ENCODE measurements around the gene SLC6A12. TPM values are rescaled to one million over a fixed set of nuclear protein-coding genes. Genes with fewer than 3 reads are reported as not detected.

The SLC6A12 gene
- total RNA-seq, 1 experiment from 2014 or later: 0.17 TPM

DNA sequence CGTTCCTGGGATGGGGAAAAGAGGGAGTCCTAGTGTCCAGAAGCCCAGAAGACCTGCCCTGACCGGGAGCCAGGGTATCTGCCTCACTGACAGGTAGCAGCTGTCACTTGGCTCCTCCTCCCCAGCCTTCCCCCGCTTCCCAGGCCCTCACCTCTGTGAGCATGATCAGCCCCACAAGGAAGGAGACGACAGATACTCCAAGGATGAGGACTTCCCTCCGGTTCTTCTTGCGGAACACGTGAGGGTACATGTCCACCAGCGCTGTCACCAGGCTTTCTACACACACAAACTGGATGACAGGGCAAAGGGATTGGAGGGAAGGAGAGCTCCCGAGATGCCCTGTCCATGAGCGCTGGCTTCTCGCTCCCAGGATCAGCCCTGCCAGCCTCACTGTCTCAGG, 9.9 kb upstream of the SLC6A12 start:
- H2BK120ac ChIP-seq (ENCODE audit: low read depth, low read length, poor library complexity, severe bottlenecking): no peak overlapping the region
- no peak overlapping the region for H2BK15ac ChIP-seq (ENCODE audit: low read depth, low read length)
- WGBS (ENCODE audit: extremely low coverage, insufficient read length, low lambda C conversion rate): no CpG with 5 or more reads among the region's 11 CpGs
- no peak overlapping the region for H4K91ac ChIP-seq (ENCODE audit: insufficient read length, low read depth, low read length)
- H2BK12ac ChIP-seq (ENCODE audit: insufficient read length, low read depth, low read length): no peak overlapping the region
- H3K27me3 ChIP-seq (ENCODE audit: insufficient read depth, low read length): no peaks in the 10 kb centered on the region
- H2BK5ac ChIP-seq (ENCODE audit: insufficient read length, low read length): no peak overlapping the region
- no peaks in the 10 kb centered on the region for H3K4me1 ChIP-seq (ENCODE audit: insufficient read depth, low read length)
- H3K27me3 Mint-ChIP-seq (ENCODE audit: low read depth): peaks cover 19% of the 10 kb centered on the region
- H3K9me3 ChIP-seq (ENCODE audit: control insufficient read depth, low read depth, low read length): no peaks in the 10 kb centered on the region
- no peak overlapping the region for H4K8ac ChIP-seq (replicated peaks; ENCODE audit: insufficient read length, low read depth, low read length)
- H3K27ac ChIP-seq (ENCODE audit: insufficient read length, low read depth, low read length): no peak overlapping the region
- no peak overlapping the region for H4K5ac ChIP-seq (ENCODE audit: insufficient read length, low read depth, low read length)
- H3K79me2 ChIP-seq (ENCODE audit: insufficient read depth, low read length): no peaks in the 10 kb centered on the region
- peaks cover 3% of the 10 kb centered on the region for H3K23me2 ChIP-seq (ENCODE audit: insufficient read length, low read depth, low read length, poor library complexity, severe bottlenecking)
- H2AFZ ChIP-seq (ENCODE audit: low read length): no peak overlapping the region
- no peak overlapping the region for H3K18ac ChIP-seq (ENCODE audit: insufficient read length, low read depth, low read length)
- H3K14ac ChIP-seq (ENCODE audit: insufficient read depth, low read length): no peak overlapping the region; the same call in 1 of the 2 replicates
- H3T11ph ChIP-seq (ENCODE audit: low read length): no peak overlapping the region
- no peak overlapping the region for H3K4me3 Mint-ChIP-seq
- TF ChIP-seq, protein P1, sequence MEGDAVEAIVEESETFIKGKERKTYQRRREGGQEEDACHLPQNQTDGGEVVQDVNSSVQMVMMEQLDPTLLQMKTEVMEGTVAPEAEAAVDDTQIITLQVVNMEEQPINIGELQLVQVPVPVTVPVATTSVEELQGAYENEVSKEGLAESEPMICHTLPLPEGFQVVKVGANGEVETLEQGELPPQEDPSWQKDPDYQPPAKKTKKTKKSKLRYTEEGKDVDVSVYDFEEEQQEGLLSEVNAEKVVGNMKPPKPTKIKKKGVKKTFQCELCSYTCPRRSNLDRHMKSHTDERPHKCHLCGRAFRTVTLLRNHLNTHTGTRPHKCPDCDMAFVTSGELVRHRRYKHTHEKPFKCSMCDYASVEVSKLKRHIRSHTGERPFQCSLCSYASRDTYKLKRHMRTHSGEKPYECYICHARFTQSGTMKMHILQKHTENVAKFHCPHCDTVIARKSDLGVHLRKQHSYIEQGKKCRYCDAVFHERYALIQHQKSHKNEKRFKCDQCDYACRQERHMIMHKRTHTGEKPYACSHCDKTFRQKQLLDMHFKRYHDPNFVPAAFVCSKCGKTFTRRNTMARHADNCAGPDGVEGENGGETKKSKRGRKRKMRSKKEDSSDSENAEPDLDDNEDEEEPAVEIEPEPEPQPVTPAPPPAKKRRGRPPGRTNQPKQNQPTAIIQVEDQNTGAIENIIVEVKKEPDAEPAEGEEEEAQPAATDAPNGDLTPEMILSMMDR (conservative IDR thresholded peaks at IDR 0.05): no peak
- H3K4ac ChIP-seq (ENCODE audit: low read depth, low read length): no peak overlapping the region
- DNase-seq: no peak
- no peak overlapping the region for H2AK5ac ChIP-seq (ENCODE audit: insufficient read length, low read length)
- no peak overlapping the region for H2BK20ac ChIP-seq (ENCODE audit: low read depth, low read length, poor library complexity, severe bottlenecking)
- H3K23ac ChIP-seq (ENCODE audit: insufficient read length, low read depth, low read length): no peak overlapping the region
- H3K9ac ChIP-seq (ENCODE audit: extremely low read depth, insufficient read length, low read length): no peak overlapping the region
- H4K20me1 ChIP-seq (ENCODE audit: control insufficient read depth, insufficient read depth, insufficient read length): no peaks in the 10 kb centered on the region
- no peaks in the 10 kb centered on the region for H3K9me3 Mint-ChIP-seq
- no peaks in the 10 kb centered on the region for H3K36me3 Mint-ChIP-seq (ENCODE audit: insufficient read depth in 1 of 3, low read depth in 3 of 3)
- H3K4me2 ChIP-seq (ENCODE audit: insufficient read depth, insufficient read length, low read length): no peak overlapping the region
- no peak overlapping the region for H3K56ac ChIP-seq (ENCODE audit: insufficient read length, low read depth, low read length)
- no peak overlapping the region for H3K27ac Mint-ChIP-seq
- H3K79me1 ChIP-seq (ENCODE audit: insufficient read depth, low read depth, low read length, poor library complexity, severe bottlenecking): no peaks in the 10 kb centered on the region
- H3K4me1 Mint-ChIP-seq: peaks cover 4 to 11% of the 10 kb centered on the region in 2 experiments
